GM19238 (cell line): ENCODE data around the gene ARSK.

ENCODE experiments used
- DNase-seq: peaks from one replicate; pipeline ENCODE4 v3.0.0; 2011; ENCODE audit warnings: low spot score; ENCODE audit not compliant: insufficient read length

The ARSK gene, protein sequence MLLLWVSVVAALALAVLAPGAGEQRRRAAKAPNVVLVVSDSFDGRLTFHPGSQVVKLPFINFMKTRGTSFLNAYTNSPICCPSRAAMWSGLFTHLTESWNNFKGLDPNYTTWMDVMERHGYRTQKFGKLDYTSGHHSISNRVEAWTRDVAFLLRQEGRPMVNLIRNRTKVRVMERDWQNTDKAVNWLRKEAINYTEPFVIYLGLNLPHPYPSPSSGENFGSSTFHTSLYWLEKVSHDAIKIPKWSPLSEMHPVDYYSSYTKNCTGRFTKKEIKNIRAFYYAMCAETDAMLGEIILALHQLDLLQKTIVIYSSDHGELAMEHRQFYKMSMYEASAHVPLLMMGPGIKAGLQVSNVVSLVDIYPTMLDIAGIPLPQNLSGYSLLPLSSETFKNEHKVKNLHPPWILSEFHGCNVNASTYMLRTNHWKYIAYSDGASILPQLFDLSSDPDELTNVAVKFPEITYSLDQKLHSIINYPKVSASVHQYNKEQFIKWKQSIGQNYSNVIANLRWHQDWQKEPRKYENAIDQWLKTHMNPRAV

DNA sequence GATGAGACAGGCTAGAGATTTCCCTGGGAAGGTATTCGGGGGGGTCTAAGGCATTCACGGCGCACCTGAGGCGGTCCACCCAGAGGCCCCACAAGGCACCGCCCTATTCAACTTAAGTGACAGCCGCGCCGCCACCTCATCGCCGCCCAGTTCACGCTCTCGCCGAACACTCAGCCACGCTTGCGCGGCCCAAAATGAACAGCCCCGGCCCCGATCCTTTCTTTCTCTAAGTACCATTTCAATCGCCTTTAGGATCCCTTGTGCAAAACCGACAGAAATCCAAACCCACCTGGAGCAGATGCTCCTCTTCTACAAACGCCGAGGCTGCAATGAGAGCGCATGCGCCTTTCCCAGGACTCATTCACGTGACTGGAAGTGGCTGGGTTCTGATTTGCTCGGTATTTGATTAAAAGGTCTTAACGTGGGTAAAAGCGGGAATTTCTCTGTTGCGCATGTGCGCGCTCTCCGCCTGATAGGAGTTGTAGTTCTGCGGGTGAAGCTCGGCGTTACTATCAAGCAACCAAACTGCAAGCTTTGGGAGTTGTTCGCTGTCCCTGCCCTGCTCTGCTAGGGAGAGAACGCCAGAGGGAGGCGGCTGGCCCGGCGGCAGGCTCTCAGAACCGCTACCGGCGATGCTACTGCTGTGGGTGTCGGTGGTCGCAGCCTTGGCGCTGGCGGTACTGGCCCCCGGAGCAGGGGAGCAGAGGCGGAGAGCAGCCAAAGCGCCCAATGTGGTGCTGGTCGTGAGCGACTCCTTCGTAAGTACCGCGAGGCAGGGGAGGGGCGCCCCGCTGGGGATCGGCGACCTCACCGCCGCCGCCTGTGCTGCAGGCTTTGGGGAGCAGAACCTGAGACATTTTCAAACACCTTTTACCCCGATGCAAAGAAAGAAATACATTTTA is at the start of gene ARSK, which contains the start of gene SKIC3:
Gene ARSK, plus strand, starts transcription at position 455 of the 902 bp plus-strand sequence. Its CDS starts 178 bp downstream, at position 633.
Gene SKIC3, minus strand, starts transcription at position 331 of the 902 bp plus-strand sequence. CDS start 7,827 bp downstream, outside the sequence.
- DNase-seq: peak; percentile 54

DNA sequence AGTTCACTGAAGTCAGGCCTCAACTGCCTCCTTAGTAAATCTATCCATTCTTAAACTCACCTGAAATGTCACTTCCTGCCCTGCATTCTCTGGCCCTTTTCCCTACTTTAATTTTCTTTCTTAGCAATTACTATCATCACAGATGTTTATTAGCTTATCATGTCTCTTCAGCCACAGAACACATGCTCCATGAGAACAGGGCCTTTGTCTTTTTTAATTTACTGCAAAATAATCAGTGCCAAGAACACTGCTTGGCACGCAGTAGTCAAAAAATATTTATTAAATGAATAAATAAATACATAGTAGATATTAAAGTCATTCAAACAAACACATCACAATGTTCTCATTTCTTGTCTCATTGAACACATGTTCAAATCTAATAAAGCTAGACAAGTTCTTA is 46.4 kb upstream of the ARSK start:
- DNase-seq: no peak

DNA sequence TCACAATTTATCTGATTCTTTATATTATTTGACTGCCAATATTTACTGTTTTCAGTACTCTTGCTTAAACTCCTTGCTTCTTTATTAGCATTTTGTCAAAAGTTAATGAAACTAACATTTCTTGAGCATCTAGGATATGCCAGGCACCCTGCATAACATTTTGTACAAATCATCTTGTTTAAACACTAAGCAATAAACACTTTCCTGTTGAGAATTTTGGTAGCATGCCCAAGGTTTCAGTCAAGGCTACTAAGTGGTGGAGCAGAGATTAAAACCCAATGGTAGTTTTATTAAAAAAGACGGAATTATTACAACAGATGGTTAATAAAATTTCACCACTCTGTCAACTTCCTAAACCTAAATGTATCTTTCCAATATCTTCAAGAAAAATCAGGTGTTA is 43.3 kb upstream of the ARSK start:
- no peak for DNase-seq

GRCh38 chr5:95518417-95518816 is 36.5 kb upstream of the ARSK start:
- DNase-seq: no peak

- no peak for DNase-seq
Measured at GRCh38 chr5:95519151-95519550, 35.8 kb upstream of the ARSK start.

GRCh38 chr5:95519681-95520080 is 35.2 kb upstream of the ARSK start:
- no peak for DNase-seq

- no peak for DNase-seq
Measured at GRCh38 chr5:95520206-95520605, 34.7 kb upstream of the ARSK start.

GRCh38 chr5:95524423-95524822 is 30.5 kb upstream of the ARSK start:
- no peak for DNase-seq

DNA sequence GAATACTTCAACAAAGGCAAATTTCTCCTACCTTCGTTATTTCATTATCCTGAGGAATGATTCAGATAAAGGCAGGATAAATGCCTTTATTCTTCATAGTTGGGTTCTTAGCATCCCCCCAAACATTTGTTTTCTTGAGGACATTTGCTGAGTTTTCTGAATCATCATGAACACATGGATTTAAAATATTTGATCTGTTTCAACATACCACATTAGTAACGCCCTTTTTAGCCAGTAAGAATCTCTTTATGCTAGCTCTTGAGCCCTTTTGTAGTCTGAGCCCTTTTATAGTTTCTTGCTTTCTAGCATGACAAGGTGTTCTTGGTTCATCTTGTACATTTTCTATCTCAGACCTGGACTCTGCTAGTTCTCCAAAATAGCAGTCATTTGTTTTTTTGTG is 28.0 kb upstream of the ARSK start:
- no peak for DNase-seq

GRCh38 chr5:95528565-95528964 is 26.3 kb upstream of the ARSK start:
- DNase-seq: no peak

- DNase-seq: no peak
Measured at GRCh38 chr5:95530416-95530815, 24.5 kb upstream of the ARSK start.

DNA sequence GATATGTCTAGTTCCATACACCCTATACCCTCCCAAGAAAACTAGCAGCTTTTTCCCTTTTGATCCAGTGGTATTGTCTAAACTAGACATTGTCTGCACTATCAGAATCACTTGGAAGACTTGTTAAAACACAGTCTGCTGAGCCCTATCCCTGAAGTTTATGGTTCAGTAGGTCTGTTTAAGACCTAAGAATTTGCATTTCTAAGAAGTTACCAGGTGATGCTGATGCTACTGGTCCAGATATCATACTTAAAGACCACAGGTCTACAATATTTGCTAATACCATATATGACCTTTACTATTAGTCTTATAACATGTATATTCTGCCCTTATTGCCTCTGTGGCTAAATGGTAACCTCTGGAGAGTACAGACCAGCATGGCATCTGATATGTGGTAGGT is 23.4 kb upstream of the ARSK start:
- no peak for DNase-seq

GRCh38 chr5:95532415-95532814 is 22.5 kb upstream of the ARSK start:
- DNase-seq: no peak

- DNase-seq: no peak
Measured at GRCh38 chr5:95533106-95533505, 21.8 kb upstream of the ARSK start.

GRCh38 chr5:95533761-95534160 is 21.1 kb upstream of the ARSK start:
- DNase-seq: no peak

- DNase-seq: no peak
Measured at GRCh38 chr5:95537501-95537900, 17.4 kb upstream of the ARSK start.

- DNase-seq: no peak
Measured at GRCh38 chr5:95543017-95543705, 11.7 kb upstream of the ARSK start.

GRCh38 chr5:95549030-95549429 is 5.9 kb upstream of the ARSK start:
- DNase-seq: no peak

DNA sequence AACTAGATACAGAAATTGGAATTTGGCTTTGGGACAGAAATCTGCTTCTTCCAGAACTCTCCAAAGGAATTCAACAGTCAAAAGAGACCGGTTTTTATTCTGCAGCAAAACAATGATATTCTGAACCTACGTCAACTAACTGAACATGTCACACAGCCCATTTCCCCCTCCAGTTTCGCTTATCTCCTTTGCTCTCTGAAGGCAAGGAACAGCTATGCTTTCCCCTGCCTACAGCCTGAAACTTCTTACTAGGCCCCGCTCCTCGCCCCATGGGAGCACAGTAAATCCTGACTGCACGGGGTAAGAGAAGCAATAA is 612 bp upstream of the ARSK start:
- DNase-seq: no peak

- no peak for DNase-seq
Measured at GRCh38 chr5:95555553-95555952, 652 bp downstream of the ARSK start.

DNA sequence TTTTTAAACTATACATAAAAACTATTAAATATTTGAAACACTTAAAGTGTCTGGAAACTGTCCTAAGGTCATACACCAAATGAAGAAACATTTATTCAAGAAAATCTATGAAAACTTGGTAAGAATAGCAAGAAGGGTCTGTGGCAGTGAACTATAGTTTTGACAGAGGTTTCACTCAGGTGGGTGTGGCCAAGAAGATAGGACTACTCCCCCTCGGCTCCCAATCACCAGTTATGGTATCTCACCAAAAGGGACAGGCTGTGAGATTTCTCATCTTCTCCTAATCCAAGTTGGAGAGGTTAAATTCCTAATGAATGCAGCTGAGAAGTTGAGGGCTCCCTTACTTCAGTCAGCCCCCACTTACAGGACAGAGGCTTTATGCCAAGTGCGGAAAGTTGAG is 2.9 kb downstream of the ARSK start:
- no peak for DNase-seq

- no peak for DNase-seq
Measured at GRCh38 chr5:95562282-95562681, 7.4 kb downstream of the ARSK start.
